ENCODE measurements around the gene PPFIA3.
"Not testable (repeated sequence)": the region's sequence is repeated elsewhere in the genome, so short reads cannot be mapped to it uniquely, and the experiment has no call there.

PPFIA3 gene
- 8.1 to 8.4 reads per million in 2 donors for total RNA-seq

DNA sequence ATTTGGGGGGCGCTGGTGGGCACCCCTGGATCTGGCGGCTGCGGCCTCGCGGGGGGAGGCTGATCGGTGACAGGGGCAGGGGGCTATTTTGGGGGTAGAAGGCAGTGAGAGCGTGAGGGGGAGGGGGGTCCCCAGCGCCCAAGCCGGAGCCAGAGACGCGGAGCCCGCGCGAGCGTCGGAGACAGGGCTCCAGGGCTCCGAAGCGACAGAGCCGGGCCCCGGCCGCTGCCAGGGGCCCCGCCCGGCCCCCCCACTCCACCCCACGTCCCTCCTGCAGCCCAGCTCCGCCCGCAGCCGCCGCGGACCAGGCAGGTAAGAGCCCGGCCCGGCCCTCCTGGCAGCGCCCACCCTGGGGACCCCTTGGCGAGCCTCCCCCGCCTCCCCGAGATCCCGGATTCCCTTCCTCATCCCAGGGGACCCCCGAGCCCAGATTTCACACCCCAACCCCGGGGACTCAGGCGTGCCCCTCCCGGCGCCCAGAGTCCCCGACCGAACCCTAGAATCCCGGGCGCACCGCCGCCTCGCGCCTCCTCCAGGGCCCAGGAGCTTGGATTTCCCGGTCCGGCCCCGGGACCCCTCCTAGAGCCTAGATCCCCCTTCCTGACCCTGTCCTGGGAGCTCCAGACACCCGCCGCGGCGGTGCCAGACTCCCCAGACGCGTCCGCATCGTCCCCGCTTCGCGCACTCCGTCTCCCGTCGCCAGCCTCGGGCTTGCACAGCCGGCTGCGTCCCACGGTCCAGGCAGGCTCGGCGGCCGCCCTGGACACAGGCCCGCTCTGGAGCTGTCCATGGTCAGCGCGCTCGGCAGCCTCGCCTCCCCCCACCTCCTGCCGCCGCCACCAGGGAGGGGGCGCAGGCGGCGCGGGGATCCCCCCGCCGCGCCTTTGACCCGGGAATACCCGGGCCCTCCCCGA is at the start of gene PPFIA3:
PPFIA3 (plus strand) TSS at position 134 of the 914 bp plus-strand sequence. CDS start 8,330 bp downstream, outside the sequence.
- no peak for DNase-seq

DNA sequence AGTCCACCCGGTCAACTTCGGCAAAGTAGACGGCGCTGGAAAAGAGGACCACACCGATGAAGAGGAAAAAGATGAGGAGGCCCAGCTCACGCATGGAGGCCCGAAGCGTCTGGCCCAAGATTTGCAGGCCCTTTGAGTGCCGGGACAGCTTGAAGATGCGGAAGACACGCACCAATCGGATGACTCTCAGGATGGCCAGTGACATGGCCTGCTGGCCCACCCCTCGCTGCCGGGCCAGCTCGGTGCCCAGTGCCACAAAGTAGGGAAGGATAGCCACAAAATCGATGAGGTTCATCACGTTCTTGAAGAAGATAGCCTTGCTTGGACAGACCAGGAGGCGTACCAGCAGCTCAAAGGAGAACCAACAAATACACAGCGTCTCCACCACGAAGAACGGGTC is 48.9 kb upstream of the PPFIA3 start:
- DNase-seq: no peak

DNA sequence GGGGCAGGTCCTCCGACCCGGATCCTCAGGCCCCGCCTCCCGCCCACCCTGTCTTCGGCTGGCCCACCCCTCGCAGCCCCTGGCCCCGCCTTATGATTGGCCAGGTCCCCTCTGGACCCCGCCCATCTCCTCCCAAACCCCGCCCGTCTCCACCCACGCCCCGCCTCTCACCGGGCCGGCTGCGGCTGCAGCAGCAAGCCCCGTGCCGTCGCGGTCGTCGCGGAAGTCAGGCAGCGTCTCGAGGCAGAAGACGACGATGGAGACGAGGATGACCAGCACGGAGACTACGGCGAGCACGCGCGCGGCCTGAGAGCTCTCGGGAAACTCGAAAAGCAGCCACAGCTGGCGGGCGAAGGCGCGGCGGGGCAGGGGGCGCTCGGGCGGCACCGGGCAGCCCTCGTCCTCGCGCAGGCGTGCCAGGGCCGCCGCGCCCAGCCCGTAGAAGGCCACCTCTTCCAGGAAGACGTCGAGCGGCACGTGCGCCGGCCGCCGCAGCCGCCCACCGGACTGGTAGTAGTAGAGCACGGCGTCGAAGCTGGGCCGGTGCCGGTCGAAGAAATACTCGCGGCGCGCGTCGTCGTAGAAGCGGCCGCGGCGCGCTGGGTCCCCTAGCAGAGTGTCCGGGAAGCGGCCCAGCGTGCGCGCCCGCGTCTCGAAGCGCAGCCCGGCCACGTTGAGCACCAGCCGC is 47.3 kb upstream of the PPFIA3 start:
- DNase-seq: no peak

GRCh38 chr19:49073514-49074378 is 45.6 kb upstream of the PPFIA3 start:
- no peak for DNase-seq

DNA sequence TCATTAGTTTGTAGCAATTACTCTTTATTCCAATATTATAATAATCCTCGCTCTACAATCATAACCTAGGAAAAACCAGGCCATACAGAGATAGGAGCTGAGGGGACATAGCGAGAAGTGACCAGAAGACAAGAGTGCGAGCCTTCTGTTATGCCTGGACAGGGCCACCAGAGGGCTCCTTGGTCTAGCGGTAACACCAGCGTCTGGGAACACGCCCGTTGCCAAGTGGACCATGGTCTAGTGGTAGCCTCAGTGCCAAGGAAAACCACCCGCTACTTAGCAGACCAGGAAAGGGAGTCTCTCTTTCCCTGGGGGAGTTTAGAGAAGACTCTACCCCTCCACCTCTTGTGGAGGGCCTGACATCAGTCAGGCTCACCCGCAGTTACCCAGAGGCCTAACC is 44.5 kb upstream of the PPFIA3 start:
- DNase-seq: not testable (repeated sequence)

- DNase-seq: no peak
Measured at GRCh38 chr19:49080392-49080791, 39.0 kb upstream of the PPFIA3 start.

- DNase-seq: no peak
Measured at GRCh38 chr19:49081273-49081672, 38.1 kb upstream of the PPFIA3 start.

- no peak for DNase-seq
Measured at GRCh38 chr19:49084206-49085019, 34.9 kb upstream of the PPFIA3 start.

DNA sequence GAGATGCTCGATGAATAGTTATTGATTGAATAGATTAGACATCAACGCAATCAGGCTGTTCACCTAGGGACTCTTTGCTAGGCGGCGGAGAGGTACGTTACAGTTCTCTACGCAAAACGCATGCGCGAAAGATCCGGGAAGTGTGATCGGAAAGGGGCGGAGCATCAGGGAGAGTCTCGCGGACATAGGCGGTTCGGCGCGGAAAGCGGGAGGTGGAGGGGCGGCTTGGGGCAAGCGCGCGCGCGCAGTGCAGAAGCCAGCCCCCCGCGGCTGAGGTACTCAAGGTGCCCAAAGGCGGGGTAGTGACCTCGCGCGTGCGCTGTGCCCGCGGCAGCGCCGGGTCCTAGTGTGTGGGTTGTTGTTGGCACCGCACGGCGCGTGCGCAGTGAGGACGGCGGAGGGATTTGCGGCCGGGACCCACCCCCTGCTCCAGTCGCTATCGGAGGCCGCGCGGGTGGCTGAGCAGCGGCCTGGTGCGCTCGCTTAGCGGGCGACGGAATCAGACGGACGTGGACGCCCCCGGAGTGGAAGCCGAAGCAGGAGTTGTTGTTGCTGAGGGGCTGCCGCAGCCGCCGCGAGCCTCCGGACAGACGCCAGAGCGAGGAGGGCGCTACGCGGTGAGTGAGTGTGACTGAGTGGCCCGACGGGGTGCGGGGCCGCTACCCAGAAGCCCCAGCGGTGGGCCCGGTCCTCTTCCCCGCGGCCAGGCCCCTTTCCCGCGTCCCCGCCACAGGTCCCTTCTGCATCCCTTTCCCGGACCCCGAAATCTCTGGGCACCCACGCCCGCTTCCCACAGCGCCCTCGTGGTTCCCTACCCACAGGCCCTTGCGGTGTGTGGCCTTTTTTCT is 34.1 kb upstream of the PPFIA3 start, which contains the start of gene SNRNP70:
SNRNP70 (plus strand) TSS at position 432 of the 848 bp plus-strand sequence. CDS start 964 bp downstream, outside the sequence.
- DNase-seq: peak; percentile 96

DNA sequence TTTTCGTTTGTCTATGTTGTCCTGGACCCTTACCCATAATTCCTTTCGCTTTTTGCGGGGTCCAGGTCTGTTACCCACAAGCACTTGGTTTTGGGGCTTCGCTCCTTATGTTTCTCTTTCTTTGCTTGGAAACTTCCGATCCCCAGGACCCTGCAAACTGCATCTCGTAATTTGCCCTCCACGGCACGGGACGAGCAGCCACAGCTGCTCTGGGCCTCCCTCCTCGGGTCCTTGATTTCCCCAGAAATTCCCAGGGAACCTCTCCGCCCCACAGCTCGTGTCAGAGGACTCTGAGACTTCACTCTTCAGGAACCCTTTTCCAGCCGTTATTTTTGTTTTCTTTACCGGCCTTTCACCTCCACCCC is 33.5 kb upstream of the PPFIA3 start:
- no peak for DNase-seq

DNA sequence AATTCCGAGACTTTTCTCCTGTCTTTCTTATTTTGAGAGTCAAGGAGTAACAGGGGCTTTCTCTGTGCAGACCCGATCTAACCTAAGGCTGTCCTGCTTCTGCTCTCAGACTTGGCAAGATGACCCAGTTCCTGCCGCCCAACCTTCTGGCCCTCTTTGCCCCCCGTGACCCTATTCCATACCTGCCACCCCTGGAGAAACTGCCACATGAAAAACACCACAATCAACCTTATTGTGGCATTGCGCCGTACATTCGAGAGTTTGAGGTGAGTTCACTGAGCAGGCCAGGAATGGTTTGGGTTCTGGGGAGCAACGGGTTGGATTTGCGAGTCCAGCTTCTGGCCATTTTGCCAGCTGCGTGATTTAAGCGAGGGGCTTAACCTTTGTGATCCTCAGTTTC is 33.0 kb upstream of the PPFIA3 start:
- no peak for DNase-seq

- DNase-seq: no peak
Measured at GRCh38 chr19:49091391-49092038, 27.8 kb upstream of the PPFIA3 start.

- no peak for DNase-seq
Measured at GRCh38 chr19:49092686-49093085, 26.7 kb upstream of the PPFIA3 start.

- DNase-seq: no peak
Measured at GRCh38 chr19:49094505-49095482, 24.6 kb upstream of the PPFIA3 start.

DNA sequence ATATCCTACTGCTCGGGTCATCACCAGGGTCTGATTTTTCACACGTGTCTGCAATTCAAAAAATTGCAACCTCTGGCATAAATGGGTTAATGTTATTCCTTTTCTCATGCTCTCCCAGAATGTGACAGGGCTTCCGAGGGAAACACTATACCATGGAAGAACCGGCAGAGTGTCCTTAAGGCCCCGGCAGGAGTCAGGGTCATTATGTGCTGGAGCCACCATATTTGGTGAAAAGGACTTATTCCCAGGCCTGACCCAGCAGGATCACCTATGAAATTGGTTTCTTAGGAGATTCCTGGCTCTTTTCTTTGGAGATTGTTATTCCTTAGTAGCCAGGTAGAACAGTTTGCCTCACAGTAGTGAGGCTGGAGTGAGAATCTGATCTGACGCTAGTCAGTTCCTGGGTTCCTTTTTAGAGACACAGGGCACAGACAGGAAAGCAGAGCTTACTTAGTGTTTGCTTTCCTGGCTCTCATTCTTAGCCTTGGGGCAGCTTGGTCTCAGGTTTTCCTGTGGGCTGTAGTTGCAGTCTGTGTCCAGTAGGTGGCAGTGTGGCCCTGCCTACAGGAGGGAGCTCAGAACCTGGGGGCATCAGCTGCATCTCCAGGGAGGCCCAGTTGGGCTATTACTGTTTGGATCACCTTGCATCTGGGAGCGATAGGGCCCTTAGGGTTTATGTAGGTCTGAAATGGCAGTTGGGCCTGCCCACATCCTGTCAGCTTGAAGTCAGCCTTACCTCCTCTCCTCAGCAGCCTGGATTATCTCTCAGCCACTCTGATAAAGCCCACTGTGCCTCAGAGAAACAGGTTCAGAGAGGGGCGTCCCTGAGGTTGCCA is 21.7 kb upstream of the PPFIA3 start:
- peak; percentile 57 for DNase-seq

DNA sequence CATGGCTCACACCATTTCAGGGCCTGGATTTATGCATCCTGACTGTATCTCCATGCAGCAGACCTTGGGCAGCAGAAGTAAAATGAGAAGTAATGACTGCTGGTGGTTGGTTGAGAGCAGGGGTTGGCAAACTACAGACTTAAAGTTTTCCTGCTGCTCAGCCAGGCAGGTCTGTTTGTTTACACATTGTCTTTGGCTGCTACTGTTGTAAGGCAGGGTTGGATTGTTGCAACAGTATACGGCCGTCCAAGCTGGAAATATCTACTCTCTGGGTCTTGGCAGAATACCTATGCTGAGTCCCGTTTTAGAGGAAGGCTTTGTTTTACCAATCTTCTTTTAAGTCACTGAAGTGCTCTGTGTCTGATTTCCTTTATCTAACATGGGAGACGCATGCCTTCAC is 20.5 kb upstream of the PPFIA3 start:
- no peak for DNase-seq

DNA sequence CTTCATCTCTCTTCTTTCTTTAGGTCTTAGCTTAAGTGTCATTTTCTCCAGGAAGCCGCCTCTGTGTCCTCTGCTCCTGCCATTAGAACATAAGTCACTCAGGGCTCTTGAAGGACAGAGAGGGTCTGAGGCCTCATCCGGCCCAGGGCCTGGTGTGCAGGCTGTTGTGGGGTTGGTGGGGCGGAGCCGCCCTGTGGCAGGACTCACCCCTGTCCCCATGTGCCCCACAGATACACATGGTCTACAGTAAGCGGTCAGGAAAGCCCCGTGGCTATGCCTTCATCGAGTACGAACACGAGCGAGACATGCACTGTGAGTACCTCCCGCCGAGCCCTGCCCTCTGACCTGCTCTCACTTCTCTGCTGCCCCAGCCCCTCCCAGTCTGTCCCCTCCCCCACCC is 18.2 kb upstream of the PPFIA3 start:
- DNase-seq: no peak

DNA sequence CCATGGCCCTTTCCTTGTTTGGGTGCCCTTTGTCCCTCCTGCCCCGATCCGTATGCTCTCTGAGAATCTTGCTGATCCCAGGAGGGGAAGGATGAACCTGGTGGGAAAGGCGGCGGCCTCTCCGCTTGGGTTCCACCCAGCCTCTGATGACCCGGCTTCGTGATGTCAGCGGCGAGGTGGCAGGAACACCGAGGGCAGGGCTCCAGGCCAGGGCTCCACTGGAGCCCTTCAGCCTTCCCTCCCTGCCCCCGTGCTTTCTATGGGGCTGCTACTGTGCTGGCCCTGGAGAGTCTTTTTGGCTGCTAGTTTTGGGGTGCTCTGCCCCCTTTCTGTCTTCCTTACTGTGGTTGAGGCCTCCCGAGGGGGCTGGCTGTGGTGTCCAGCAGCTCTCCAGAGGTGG is 17.0 kb upstream of the PPFIA3 start:
- DNase-seq: no peak

Data from T-helper 9 cell (primary cell).